HG02840 (cell line): ENCODE data around the gene TOP3B.

ENCODE experiments used
- ATAC-seq: cut with Tn5 transposase; IDR thresholded peaks from one replicate; pipeline ENCODE4 v1.9.1; 2021; ENCODE audit warnings: mild to moderate bottlenecking, moderate library complexity, moderate number of reproducible peaks; ENCODE audit not compliant: unreplicated experiment, low FRiP score

The TOP3B gene

GRCh38 chr22:21964918-21965484 lies 17.6 kb downstream of the TOP3B start:
- no peak for ATAC-seq

- ATAC-seq = no peak
Measured at GRCh38 chr22:21964234-21964633, 18.4 kb downstream of the TOP3B start.

GRCh38 chr22:21963790-21964211 lies 18.8 kb downstream of the TOP3B start:
- no peak for ATAC-seq

- no peak for ATAC-seq
Measured at GRCh38 chr22:21963286-21963685, 19.3 kb downstream of the TOP3B start.

- ATAC-seq = no peak
Measured at GRCh38 chr22:21962655-21962949, 20.0 kb downstream of the TOP3B start.

GRCh38 chr22:21961886-21962654 lies 20.5 kb downstream of the TOP3B start:
- no peak for ATAC-seq

GRCh38 chr22:21961127-21961867 lies 21.3 kb downstream of the TOP3B start:
- ATAC-seq = no peak

GRCh38 chr22:21960200-21961126 lies 22.1 kb downstream of the TOP3B start:
- ATAC-seq = no peak

GRCh38 chr22:21959274-21960074 lies 23.1 kb downstream of the TOP3B start:
- ATAC-seq = no peak

- ATAC-seq = no peak
Measured at GRCh38 chr22:21958360-21959273, 24.0 kb downstream of the TOP3B start.

GRCh38 chr22:21952586-21953571 lies 29.7 kb downstream of the TOP3B start, which contains the start of gene PPM1F:
Gene PPM1F (minus strand): TSS chr22:21952848. CDS start chr22:21946048, 6,800 bp downstream.
- ATAC-seq = peak; percentile 66

GRCh38 chr22:21951931-21952465 lies 30.6 kb downstream of the TOP3B start:
- no peak for ATAC-seq

GRCh38 chr22:21951062-21951461 lies 31.5 kb downstream of the TOP3B start:
- ATAC-seq = no peak

GRCh38 chr22:21949948-21950347 lies 32.6 kb downstream of the TOP3B start:
- ATAC-seq = no peak

GRCh38 chr22:21949569-21949918 lies 33.0 kb downstream of the TOP3B start:
- no peak for ATAC-seq

GRCh38 chr22:21948824-21949568 lies 33.6 kb downstream of the TOP3B start:
- ATAC-seq = no peak

GRCh38 chr22:21948390-21948789 lies 34.2 kb downstream of the TOP3B start:
- ATAC-seq = no peak
